Posterior vena cava (tissue), 2 donors: ENCODE data around the gene ANO6. TPM values are rescaled to one million over a fixed set of nuclear protein-coding genes. Genes with fewer than 3 reads are reported as not detected.

Experiments
- DNase-seq: peaks from one replicate; pipeline ENCODE4 v3.0.0-alpha.2; 2020; ENCODE audit warnings: low spot score
- intact Hi-C, 2 donors: fragments of 100-400 bp; cut with DNase I; formaldehyde crosslinking; loops; one replicate each; pipeline versions ENCODE4 v1.14.1 to v1.14.2; 2022 to 2023
- total RNA-seq, 2 donors: library from RNA; stranded (reverse); fragmentation: NEBNext Ultra II Directional; extraction: Animal tissue kit (Norgen Biotek cat#: 25700); gene quantifications; one replicate each; pipeline ENCODE4 v1.2.1, GENCODE V29; 2021
- donor health status: DM: yes; HTN: yes; CAD: no.
- donor health status: DM: yes; HTN: yes; CAD: no.

The ANO6 gene
- total RNA-seq, 2 donors from 2014 or later, result 74.8 to 76.6 TPM

GRCh38 chr12:45458854-45459807 lies 243.2 kb downstream of the ANO6 start:
- no peak for DNase-seq
- intact Hi-C loops, result no loop called here

DNA sequence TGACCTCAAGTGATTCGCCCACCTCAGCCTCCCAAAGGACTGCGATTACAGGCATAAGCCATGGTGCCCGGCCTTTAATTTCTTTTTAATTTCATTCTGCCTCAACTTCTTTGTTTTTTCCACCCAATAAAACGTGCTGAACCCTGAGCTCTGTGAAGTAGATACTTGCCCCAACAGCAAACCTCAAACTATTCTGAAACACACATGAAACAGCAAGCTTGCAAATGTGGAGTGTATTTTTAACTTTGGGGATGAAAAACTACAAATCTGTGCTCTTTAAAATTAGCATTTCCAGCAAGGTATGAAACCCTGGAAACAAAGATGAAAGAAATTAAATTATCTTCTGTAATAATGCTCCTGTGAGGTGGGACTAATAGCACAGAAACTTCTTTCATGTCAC lies 246.6 kb downstream of the ANO6 start:
- DNase-seq, result no peak
- intact Hi-C loops, result no loop called here

DNA sequence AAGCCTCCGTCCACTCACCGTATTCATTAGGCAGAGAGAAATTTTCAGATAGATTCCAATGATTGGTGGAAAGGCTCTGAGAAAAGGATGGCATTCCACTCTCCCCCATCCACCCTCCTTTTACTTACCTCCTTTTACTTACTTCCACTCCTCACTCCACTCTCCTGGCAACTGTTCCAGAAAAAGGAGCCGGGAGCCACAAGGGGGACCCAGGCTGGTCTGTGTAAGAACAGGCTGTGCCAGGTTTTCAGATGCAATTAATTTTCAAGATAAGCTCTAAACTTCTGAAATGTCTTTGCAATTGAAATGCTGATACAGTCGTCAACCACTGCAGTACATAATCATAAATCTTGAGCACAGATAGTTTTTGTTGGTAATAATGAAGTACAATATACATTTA lies 248.8 kb downstream of the ANO6 start:
- intact Hi-C loops, result no loop called here
- no peak for DNase-seq

DNA sequence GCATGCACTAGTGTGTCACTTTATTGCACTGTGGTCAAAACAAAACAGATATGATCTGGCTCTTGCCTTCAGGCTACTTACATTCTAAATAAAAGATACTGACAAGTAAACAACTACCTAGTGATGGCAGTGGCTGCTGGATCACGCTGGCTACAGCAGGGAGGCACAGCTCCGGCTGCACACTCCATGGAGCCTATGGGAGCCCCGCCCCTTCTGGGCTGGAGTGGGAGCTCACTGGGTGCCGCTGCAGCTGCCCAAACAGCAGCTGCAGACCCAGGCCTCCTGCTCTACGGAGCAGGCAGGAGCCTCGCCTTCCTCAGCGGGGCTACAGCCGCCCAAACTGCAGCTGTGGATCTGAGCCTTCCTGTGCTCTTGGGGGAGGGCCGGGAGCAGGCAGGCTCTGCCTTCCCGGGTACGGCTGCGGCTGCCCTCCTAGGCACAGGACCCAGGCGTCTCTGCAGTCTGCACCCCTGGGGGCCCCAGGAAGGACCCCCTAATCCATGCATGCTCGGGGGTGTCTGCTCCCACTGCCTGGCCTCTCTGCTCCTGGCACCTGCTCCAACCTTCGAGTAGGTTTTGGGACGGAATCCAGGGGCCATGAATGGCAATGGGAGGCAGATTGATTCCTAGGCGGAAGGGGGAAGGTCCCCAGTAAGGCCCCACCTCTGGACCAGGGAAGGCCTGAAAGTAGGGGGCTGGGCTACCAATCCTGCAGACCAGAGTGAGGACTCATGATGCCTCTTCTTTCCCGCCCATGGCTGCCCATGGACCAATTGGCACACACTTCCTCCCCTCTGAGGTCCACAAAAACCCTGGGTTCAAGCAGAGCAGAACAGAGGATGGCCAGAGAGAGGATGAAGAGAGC lies 253.1 kb downstream of the ANO6 start:
- intact Hi-C loops, result no loop called here
- DNase-seq, result no peak

GRCh38 chr12:45469902-45470301 lies 254.0 kb downstream of the ANO6 start:
- intact Hi-C loops, result no loop called here
- DNase-seq, result no peak

DNA sequence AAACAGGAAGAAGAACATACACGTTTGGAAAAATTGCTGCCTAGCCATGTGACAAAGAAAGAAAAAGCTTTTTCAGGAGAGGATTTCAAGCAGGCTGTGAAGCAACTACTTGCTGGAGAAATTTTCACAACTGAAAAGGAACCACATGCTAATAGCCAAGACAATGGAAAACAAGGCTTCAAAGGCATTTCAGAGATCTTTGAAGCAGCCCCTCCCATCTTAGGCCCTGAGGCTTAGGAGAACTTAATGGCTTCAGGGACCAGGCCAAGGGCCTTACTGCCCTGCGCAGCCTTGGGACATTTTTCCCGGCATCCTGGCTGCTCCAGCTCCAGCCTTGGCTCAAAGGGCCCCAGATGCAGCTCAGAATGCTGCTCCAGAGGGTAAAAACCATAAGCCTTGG lies 257.7 kb downstream of the ANO6 start:
- intact Hi-C loops, result no loop called here
- no peak for DNase-seq

- no peak for DNase-seq
- intact Hi-C loops, result no loop called here
These were observed 259.7 kb downstream of the ANO6 start for GRCh38 chr12:45475594-45475993.

DNA sequence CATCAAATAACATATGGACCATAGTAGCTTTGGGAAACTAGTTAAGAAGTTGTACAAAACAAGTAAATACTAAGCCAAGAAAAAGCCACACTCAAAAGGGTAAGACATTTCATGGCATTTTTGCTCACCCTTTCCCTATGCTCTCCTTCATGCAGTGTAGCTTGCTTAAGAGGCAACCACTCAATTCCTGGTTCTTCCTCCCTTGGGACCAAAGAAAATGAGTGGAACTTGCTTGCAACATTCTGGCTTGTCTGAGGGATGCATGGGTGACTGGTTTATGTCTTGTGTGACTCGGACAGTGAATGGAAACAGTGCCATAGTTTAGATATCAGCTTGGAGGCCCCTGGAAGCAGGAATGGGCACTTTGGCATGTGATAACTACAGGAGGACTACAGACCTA lies 261.6 kb downstream of the ANO6 start:
- intact Hi-C loops, result no loop called here
- no peak for DNase-seq

GRCh38 chr12:45478931-45479330 lies 263.0 kb downstream of the ANO6 start:
- intact Hi-C loops, result no loop called here
- DNase-seq, result no peak

GRCh38 chr12:45481746-45482145 lies 265.9 kb downstream of the ANO6 start:
- intact Hi-C loops, result no loop called here
- DNase-seq, result no peak

DNA sequence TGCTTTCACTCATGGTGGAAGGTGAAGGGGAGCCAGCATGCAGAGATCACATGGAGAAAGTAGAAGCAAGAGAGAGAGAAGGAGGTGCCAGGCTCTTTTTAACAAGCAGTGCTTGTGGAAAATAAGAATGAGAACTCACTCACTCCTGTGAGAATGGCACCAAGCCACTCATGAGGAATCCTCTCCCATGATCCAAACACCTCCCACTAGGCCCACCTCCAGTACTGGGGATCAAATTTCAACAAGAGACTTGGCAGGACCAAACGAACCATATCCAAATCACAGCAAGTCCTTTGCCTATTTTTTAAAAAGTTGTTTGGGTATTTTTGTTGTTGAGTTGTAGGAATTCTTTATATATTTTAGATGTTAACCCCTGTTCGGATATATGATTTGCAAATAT lies 267.7 kb downstream of the ANO6 start:
- intact Hi-C loops, result no loop called here
- DNase-seq, result no peak

Other genes starting within 250 kb of the ANO6 start
- gene DBX2, start 165.0 kb upstream of the ANO6 start, total RNA-seq, result under 1 TPM; 0.19 to 0.93 TPM